GM21367 (cell line): ENCODE data around the gene PIK3CB.
"Not testable (repeated sequence)": the region's sequence is repeated elsewhere in the genome, so short reads cannot be mapped to it uniquely, and the experiment has no call there.

Source experiments
- ATAC-seq: cut with Tn5 transposase; IDR thresholded peaks from one replicate; pipeline ENCODE4 v1.9.1; 2021; ENCODE audit not compliant: unreplicated experiment

The PIK3CB gene

DNA sequence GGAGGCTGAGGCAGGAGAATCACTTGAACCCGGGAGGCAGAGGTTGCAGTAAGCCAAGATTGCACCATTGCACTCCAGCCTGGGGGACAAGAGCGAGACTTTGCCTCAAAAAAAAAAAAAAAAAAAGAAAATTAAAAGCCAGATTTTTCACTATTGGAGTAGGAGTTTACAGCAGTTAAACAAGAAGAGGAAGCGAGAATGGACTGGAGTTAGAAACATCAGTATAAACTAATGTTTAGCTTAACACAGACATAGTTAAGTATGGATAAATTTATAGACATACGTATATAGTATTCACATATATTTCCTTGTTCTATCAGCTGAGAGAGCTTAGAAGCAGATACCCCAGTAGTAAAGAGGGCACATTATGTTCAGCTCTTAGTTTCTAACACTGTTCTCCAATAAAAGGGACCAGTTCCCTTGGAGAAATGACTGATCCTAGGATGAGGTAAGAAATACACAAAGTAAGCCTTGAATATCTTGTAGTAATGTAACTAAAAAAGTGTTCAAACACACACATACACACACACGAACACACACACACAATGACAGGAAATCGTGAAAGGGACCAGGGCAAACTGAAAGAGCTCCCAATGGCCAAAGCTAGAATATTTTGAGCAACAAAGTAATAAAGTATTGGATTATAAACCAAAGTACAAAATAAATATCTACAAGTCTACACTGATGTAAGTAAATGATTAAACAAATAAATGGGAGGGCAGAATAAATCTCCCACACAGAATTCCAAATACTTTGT is 25.1 kb downstream of the PIK3CB start:
- ATAC-seq: no peak

DNA sequence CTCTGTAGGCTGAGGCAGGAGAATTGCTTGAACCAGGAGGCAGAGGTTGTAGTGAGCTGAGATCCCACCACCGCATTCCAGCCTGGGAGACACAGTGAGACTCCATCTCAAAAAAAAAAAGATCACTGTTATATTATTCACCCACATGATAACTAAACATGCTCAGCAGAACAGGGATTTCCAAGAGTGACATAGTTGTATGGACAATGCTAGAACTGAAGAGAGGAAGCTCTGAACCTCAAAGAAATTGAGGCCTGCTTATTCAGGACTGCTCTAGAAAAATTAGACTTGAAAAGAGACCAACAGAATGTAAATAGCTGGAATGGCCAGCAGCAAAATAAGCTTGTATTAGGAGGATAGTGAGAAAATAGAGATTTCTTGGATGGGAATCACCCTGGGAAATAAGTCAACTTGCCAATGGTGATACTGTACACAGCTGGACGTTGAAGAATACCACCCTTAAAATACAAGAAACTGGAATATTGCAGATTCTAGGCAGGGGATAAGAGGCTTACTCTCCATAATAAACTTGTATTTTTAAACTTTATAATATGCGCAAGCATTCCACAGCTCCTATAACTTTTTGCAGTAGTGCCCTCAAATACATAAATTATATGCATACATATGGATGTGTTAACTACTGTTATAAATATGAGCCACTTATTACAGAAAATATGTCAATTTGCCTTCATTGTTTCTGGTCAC is 28.2 kb downstream of the PIK3CB start:
- ATAC-seq: no peak

DNA sequence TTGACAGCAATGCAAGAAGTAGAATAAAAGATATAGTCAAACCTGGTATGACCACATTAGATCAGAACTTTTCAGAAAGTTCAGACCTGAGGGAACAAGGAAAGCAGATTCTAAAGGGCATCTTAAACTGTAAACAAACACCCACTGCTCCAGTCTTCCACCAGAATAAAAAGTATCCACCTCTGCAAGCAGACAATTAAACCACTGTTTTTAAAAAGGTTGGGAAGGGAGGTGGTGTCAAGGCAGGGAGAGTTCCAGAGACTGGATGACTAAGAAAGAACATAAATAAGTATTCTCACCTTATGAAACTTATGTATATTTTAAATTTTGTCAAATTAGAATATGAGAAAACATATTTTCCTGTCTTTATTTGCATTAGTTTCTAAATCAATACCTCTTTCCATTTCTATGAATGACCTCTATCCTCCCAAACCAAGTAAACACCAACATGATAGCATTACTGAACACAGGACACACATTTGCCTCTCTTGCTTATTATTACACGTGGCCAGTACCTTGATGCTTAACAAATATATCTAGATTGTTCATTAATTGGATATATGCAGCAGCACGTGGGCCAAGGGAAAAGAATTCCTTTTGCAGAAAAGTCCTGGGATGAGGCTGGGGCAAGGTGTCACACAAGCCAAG is 31.6 kb downstream of the PIK3CB start:
- ATAC-seq: no peak

DNA sequence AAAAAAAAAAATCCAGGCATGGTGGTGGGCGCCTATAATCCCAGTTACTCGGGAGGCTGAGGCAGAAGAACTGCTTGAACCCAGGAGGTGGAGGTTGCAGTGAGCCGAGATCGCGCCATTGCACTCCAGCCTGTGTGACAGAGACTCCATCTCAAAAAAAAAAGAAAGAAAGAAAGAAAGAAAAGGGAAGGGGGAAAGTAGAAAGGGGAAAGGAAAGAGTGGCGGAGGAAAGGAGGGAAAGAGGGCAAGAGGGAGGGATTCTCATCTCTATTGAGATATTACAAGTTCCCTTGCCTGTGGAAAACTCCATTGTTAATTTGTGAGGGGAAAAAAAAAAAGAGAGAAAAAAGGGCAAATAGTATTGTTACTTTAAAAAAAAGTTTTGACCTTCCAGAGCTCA is 32.5 kb downstream of the PIK3CB start:
- not testable (repeated sequence) for ATAC-seq

DNA sequence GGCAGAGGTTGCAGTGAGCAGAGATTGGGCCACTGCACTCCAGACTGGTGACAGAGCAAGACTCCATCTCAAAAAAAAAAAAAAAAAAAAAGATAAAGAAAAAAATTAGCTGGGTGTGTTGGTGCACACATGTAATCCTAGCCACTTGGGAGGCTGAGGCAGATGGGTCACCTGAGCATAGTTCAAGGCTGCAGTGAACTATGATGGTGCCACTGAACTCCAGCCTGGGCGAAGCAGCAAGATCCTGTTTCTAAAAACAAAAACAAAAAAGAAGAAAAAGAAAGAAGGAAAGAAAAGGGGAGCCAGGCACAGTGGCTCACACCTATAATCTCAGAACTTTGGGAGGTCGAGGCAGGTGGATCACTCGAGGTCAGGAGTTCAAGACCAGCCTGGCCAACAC is 32.9 kb downstream of the PIK3CB start:
- no peak for ATAC-seq

DNA sequence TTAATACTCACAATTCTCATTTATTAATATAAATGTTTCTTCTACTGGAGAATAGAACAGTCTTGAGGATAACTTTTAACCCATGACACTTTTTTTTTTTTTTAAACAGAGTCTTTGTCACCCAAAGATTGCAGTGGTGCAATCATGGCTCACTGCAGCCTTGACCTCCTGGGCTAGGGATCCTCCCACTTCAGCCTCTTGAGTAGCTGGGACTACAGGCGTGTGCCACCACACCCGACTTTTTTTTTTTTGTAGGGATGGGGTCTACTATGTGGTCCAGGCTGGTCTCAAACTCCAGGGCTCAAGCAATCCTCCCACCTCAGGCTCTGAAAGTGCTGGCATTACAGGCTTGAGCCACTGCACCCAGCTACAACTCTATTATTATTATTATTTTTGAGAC is 34.5 kb downstream of the PIK3CB start:
- ATAC-seq: no peak

DNA sequence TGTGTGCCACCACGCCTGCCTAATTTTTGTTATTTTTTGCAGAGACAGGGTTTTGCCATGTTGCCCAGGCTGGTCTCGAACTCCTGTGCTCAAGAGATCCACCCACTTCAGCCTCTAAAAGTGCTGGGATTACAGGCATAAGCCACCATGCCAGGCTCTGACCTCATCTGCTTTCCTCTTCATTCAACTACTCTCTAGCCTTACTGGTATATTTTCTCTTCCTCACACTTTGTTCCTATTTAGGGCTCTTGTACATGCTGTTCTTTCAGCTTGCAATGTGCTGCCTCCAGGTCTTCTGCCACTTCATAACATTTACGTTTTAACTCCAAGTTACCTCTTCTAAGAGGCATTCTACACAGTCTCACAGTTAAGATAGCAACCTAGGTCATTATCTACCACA is 34.9 kb downstream of the PIK3CB start:
- ATAC-seq: no peak

DNA sequence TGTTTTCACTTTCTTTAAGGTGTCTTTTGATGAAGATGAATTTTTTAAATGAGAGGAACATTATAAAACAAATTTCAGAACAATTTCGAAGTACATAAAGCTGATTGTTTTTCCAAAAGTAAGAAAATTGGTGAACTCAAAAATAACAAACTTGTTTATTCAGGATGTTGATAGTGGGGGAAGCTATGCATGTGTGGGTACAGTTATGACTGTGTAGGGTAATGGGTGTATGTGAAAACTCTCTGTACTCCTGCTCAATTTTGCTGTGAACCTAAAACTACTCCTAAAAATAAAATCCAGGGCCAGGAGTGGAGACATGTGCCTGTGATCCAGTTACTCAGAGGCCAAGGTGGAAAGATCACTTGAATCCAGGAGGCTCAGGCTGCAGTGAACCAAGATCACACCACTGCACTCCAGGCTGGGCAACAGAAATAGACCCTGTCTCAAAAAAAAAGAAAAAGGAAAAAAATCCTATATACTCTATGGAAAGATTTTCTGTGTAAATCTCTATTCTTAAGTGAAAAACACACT is 37.2 kb downstream of the PIK3CB start:
- no peak for ATAC-seq

DNA sequence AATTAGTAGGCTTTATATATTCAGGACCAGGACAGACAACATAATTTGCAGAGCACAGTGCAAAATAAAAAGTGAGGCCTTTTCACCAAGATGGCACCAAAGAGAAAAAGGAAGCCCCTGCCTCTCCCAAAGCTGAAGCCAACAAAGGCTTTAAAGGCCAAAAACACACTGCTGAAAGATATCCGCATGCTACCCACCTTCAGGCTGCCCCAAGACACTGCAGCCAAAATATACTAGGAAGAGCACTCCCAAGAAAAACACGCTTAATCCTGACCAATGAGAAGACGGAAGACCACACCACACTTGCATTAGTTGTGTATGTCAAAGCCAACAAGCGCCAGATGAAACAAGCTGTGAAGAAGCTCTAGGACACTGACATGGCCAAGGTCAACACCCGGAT is 38.0 kb downstream of the PIK3CB start:
- ATAC-seq: no peak

DNA sequence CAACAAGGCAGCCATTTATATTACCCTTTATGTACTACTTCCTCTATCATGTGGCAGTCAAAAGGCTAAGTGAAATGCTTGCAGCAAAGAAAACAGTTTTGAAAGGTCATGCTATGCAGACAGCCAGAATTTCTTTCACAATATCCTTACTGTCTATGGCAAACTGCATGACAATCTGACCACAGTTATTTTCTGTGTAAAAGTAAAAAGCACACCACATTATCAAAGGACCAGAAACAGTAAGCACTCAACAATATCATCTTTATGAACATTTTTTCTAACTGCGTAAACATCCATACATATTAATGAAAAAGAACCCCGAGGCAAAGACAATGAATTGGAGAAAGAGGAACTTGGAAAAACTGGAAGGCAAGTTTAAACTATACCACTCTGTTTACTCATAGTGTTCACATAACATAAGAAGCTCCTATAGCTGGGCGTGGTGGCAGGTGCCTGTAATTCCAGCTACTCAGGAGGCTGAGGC is 47.9 kb downstream of the PIK3CB start:
- ATAC-seq: no peak

DNA sequence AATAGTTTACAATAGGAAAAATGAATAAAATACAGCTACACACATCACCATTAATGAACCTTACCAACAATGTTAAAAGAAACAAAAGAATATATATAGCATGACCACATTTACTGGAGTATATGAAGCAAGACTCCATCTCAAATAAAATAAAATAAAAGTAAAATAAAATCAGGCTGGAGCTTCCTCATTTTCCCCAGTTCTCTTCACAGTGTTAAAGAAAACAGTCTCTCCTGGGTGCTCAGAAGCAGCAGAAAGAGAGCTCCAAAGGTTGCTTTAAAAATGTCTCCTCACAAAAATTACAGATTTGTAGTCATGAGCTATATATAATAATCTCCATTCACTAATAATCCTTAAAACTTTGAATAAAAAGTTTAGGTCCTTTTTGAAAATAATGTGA is 48.8 kb downstream of the PIK3CB start:
- ATAC-seq: no peak

DNA sequence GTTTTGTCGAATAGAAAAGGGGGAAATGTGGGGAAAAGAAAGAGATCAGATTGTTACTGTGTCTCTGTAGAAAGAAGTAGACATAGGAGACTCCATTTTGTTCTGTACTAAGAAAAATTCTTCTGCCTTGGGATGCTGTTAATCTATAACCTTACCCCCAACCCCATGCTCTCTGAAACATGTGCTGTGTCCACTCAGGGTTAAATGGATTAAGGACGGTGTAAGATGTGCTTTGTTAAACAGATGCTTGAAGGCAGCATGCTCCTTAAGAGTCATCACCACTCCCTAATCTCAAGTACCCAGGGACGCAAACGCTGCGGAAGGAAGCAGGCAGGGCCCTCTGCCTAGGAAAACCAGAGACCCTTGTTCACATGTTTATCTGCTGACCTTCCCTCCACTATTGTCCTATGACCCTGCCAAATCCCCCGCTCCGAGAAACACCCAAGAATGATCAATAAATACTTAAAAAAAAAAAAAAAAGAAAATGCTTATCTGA is 49.3 kb downstream of the PIK3CB start:
- ATAC-seq: not testable (repeated sequence)

DNA sequence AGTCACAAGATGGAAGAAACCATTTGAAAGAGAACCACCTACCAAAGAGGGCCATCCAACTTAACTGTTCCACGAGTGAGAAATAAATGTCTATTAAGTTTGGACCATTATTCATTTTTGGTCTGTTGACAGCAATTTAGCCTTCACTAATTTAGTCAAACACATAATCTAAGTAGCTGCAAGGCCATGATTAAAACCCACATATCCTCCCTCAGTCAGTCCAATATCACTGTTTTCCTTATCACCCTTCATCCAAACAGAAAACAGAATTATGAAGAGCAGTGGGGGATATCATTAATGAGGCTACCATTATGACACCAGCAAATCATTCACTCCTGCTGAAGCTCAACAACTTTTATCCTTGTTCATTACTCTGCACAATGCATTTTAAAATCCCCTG is 52.0 kb downstream of the PIK3CB start:
- ATAC-seq: no peak

DNA sequence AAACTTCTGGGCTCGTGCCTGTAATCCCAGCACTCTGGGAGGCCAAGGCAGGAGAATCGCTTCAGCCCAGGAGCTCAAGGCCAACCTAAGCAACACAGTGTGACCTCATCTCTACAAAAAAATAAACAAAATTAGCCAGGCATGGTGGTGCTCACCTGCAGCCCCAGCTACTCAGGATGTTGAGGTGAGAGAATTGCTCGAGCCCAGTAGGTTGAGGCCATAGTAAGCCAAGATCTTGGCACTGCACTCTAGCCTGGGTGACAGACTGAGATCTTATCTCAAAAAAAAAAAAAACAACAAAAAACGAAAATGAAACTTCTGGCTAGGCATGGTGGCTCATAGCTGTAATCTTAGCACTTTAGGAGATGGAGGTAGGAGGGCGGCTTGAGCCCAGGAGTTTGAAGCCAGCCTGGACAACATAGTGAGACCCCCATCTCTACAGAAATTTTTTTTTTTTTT is 53.7 kb downstream of the PIK3CB start:
- peak; percentile 57 for ATAC-seq

DNA sequence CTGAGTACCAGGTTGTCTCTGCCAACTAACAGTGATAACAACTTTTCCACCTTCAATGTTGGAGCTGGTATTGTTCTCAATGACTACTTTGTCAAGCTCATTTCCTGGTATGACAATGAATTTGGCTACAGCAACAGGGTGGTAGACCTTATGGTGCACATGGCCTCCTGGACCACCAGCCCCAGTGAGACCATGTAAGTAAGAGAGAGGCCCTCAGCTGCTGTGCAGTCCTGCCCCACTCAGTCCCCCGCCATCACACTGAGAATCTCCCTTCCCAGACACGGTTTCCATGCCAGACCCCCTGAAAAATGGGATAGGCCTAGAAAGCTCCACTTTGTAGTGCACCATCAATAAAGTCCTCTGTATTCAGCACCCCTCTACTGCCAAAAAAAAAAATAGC is 56.1 kb downstream of the PIK3CB start:
- ATAC-seq: no peak

DNA sequence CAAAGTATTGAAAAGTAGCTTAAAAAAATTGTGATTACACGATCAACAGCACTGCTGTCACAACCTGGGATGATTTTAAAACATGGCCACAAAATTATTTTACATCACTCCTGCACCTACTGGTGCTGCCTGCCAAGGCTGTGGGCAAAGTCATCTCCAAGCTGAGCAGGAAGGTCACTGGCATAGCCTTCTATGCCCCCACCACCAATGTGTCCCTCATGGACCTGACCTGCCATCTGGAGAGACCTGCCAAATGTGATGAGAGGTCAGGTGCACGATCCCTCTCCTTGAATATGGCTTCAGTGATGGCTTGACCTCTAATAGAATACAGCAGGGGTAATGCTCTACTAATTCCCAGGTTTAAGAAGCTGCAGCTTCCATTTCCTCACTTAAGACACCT is 57.8 kb downstream of the PIK3CB start:
- ATAC-seq: no peak

DNA sequence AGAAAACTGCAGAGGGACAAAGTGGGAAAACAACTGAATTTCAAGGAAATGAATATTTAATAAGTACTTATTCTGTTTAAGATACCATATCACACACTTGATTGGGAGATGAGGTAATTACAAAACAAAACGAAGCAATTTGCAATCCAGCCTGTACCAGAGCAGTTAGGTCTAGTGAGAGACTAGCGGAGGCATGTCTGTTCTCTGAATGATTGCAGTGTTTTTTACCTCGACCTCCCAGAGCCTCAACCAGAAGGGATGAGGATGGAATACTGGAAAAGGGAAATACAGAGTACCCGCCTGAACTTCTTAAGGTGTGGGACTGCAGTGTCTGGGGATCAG is 59.5 kb downstream of the PIK3CB start:
- no peak for ATAC-seq

DNA sequence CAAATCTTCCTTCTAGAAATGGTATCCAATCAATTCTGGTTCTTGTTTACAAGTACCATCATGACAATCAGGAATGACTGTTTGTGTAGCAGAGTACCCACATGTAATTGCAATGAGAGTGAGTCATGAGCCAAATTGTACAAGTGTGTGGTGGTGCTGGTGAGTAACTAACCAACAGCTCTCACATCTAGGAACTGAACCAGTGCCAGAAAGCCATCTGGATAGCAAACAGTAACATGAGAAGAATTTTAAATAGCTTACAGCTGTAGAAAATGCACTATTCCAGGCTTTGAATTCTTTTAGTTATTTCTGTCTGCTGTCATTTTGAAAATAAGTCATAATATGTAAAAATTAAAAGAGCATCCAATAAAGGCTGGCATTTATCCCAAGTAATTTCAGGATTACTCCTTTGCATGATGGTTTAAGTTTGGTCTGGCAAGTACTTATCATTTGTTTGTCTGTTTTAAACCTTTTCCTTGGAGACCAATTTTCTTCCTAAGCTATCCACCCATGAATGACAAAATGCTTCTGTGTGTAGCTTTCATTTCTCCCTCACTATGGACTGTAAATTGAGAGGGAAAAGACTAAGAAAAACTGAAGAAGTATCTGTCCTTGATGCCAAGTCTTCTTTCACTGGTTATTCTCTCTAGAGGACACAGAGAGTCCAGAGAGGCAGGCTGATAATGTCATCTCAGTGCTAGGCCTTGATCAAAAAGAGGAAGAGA is 60.0 kb downstream of the PIK3CB start:
- no peak for ATAC-seq

DNA sequence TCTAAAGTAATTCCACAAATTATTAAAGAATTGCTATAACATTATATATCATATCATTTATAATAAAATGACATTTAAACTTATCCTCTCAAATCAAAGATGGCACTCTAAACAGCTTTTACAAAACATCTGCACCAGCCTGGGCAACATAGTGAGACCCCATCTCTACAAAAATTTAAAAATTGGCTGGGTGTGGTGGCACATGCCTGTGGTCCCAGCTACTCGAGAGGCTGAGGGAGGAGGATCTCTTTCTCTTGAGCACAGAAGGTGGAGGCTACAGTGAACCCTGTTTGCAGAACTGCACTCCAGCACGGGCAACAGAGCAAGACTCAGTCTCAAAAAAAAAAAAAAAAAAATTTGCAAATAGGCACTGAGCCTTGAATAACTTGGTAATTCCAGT is 63.1 kb downstream of the PIK3CB start:
- no peak for ATAC-seq

DNA sequence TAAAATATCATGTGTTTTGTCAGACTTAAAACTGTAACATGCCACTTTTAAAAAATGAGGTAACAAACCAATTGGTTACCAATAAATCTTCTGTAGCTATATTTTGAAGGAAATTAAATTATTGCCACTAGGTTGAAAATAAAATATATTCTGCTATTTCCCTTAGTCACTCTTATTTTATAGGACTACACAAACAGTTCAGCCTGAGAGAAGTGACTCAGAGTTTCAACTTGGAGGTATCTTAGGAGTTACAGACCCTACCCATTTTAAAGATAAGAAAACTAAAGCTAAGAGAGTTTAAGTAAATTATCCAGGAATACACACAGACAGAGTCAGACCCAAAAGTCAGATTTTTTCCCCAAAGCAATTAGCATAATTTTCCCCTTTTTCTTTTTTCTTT is 65.1 kb downstream of the PIK3CB start:
- no peak for ATAC-seq

DNA sequence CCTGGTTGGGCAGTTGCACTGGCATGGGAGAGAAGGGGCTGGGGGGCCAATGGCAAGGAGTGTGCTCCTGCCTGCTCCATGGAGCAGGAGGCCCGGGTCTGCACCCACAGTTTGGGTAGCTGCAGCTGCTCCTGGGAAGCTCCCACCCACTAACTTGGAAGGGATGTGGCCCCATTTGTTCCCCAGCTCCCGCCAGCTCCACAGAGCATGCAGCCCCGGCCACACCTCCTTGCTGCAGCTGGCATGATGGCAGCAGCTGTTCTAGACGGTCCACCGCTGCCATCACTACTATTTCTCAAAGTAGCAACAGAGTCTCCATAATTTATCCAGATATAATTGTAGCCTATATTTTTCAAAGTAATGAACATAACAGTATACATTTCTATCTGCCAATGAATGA is 65.8 kb downstream of the PIK3CB start:
- no peak for ATAC-seq
